ENCODE measurements around the gene XYLT1.
"Not testable (repeated sequence)": the region's sequence is repeated elsewhere in the genome, so short reads cannot be mapped to it uniquely, and the experiment has no call there.

XYLT1 gene

GRCh38 chr16:17482341-17482740 lies 11.6 kb upstream of the XYLT1 start:
- not testable (repeated sequence) for DNase-seq

GRCh38 chr16:17481736-17482135 lies 11.0 kb upstream of the XYLT1 start:
- no peak for DNase-seq

GRCh38 chr16:17477260-17477545 lies 6.4 kb upstream of the XYLT1 start:
- not testable (repeated sequence) for DNase-seq

GRCh38 chr16:17476414-17477259 lies 5.9 kb upstream of the XYLT1 start:
- DNase-seq: peak; percentile 67

GRCh38 chr16:17475104-17475503 lies 4.3 kb upstream of the XYLT1 start:
- no peak for DNase-seq

- DNase-seq: no peak
Measured at GRCh38 chr16:17474572-17474971, 3.8 kb upstream of the XYLT1 start.

- no peak for DNase-seq
Measured at GRCh38 chr16:17474037-17474436, 3.3 kb upstream of the XYLT1 start.

- DNase-seq: no peak
Measured at GRCh38 chr16:17471719-17472461, 1.1 kb upstream of the XYLT1 start.

GRCh38 chr16:17470182-17470907 lies 415 bp downstream of the XYLT1 start:
- DNase-seq: peak; percentile 76

GRCh38 chr16:17469741-17470181 lies 999 bp downstream of the XYLT1 start:
- no peak for DNase-seq

GRCh38 chr16:17469011-17469740 lies 1.6 kb downstream of the XYLT1 start:
- DNase-seq: no peak

GRCh38 chr16:17468611-17469010 lies 2.1 kb downstream of the XYLT1 start:
- DNase-seq: no peak

- peak; percentile 70 for DNase-seq
Measured at GRCh38 chr16:17467923-17468540, 2.7 kb downstream of the XYLT1 start.

GRCh38 chr16:17466876-17467275 lies 3.9 kb downstream of the XYLT1 start:
- DNase-seq: no peak

GRCh38 chr16:17465460-17465859 lies 5.3 kb downstream of the XYLT1 start:
- no peak for DNase-seq

- no peak for DNase-seq
Measured at GRCh38 chr16:17463335-17463734, 7.4 kb downstream of the XYLT1 start.

- DNase-seq: peak; percentile 62
Measured at GRCh38 chr16:17461951-17462729, 8.6 kb downstream of the XYLT1 start.

- DNase-seq: no peak
Measured at GRCh38 chr16:17460890-17461289, 9.9 kb downstream of the XYLT1 start.

- DNase-seq: no peak
Measured at GRCh38 chr16:17459903-17460521, 10.7 kb downstream of the XYLT1 start.

GRCh38 chr16:17457997-17458396 lies 12.8 kb downstream of the XYLT1 start:
- no peak for DNase-seq

- no peak for DNase-seq
Measured at GRCh38 chr16:17457513-17457912, 13.2 kb downstream of the XYLT1 start.

Data from activated effector memory CD4-positive, alpha-beta T cell treated with anti-CD3 and anti-CD28 coated beads, Interleukin-2, amount 50 U/mL, for 16 hours (primary cell).